OCI-LY3 (cell line): ENCODE data around the gene KLKB1.

Experiments
- H2AFZ ChIP-seq: fragments of 200-600, 300-600 bp; shearing (Covaris generic); 2 replicates; pipeline ENCODE4 v1.6.0; 2014; ENCODE audit warnings: antibody characterized with exemption, low read depth, low read length
- H3K27ac ChIP-seq: fragments of 200-600, 300-600 bp; sonication (generic); 2 replicates; pipeline ENCODE4 v1.5.1; 2014; ENCODE audit warnings: mild to moderate bottlenecking, low read length, moderate library complexity, mixed read lengths
- H3K27me3 ChIP-seq: fragments of 200-600, 300-600 bp; sonication (generic); 2 replicates; pipeline ENCODE4 v1.6.1; 2014; ENCODE audit warnings: low read depth, low read length, mixed read lengths
- H3K36me3 ChIP-seq: fragments of 200-600, 300-600 bp; sonication (generic); replicated peaks from 2 replicates; pipeline ENCODE3; 2014; ENCODE audit warnings: low read depth, low read length, mixed read lengths
- H3K4me1 ChIP-seq: fragments of 300-600, 200-600 bp; sonication (generic); 2 replicates; pipeline ENCODE4 v1.6.1; 2014; ENCODE audit warnings: low read length, mixed read lengths
- H3K4me2 ChIP-seq: fragments of 200-600, 300-600 bp; sonication (generic); 2 replicates; pipeline ENCODE4 v1.6.1; 2014; ENCODE audit warnings: low read length, mixed read lengths
- H3K4me3 ChIP-seq: fragments of 300-600, 200-600 bp; sonication (generic); 2 replicates; pipeline ENCODE4 v1.5.1; 2014; ENCODE audit warnings: antibody characterized with exemption, mild to moderate bottlenecking, low read length, moderate library complexity
- H3K79me2 ChIP-seq: fragments of 300-600, 200-600 bp; shearing (Covaris generic); 2 replicates; pipeline ENCODE4 v1.6.1; 2014; ENCODE audit warnings: mild to moderate bottlenecking, low read length, mixed read lengths
- H3K9ac ChIP-seq: fragments of 300-600, 200-600 bp; shearing (Covaris generic); 2 replicates; pipeline ENCODE4 v1.6.0; 2014; ENCODE audit warnings: mild to moderate bottlenecking, low read length, moderate library complexity
- H3K9me3 ChIP-seq: fragments of 200-600, 300-600 bp; shearing (Covaris generic); 2 replicates; pipeline ENCODE4 v1.6.1; 2014; ENCODE audit warnings: low read length, mixed read lengths; ENCODE audit not compliant: insufficient read depth
- H4K20me1 ChIP-seq: fragments of 200-600, 300-600 bp; sonication (generic); 2 replicates; pipeline ENCODE4 v1.6.1; 2016; ENCODE audit warnings: low read length, mixed read lengths; ENCODE audit not compliant: insufficient read depth
- EZH2phosphoT487 ChIP-seq: fragments of 200-600 bp; shearing (Covaris generic); IDR thresholded peaks from 2 replicates; pipeline ENCODE4 v1.6.1; 2018; ENCODE audit warnings: antibody characterized with exemption, mixed run types, low read depth
- TF ChIP-seq, protein P1 (sequence below): fragments of 200-600, 300-600 bp; sonication (generic); IDR thresholded peaks from 2 replicates; pipeline ENCODE4 v1.5.1; 2014; ENCODE audit warnings: antibody characterized with exemption, low read length, low read depth

KLKB1 gene

DNA sequence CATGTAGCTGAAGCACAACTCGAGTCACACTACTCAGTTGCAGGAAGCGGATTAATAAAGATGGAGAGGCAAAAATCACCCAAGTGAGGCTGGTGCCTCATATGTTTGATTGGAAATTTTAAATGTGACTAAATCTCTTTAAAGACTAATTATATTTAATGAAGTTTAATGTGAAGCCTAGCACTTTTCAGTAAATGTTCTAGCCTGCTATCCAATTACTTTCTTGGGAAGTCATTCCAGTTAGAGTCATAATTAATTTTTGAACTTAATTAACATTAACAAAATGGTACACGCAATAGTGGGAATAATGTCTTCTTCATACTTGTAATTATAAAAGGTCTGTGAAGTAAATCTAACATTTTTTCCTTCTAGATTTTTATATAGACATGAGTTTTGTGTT, 59.3 kb downstream of the KLKB1 start:
- no peaks in the 10 kb centered on the region for H3K4me1 ChIP-seq
- H2AFZ ChIP-seq: no peak overlapping the region
- no peak overlapping the region for H3K9ac ChIP-seq
- no peaks in the 10 kb centered on the region for H4K20me1 ChIP-seq
- H3K79me2 ChIP-seq: no peaks in the 10 kb centered on the region
- no peak overlapping the region for H3K27ac ChIP-seq
- no peak overlapping the region for H3K4me2 ChIP-seq
- no peak overlapping the region for H3K4me3 ChIP-seq
- no peaks in the 10 kb centered on the region for H3K27me3 ChIP-seq
- no peaks in the 10 kb centered on the region for H3K9me3 ChIP-seq
- TF ChIP-seq EZH2phosphoT487: no peak
- TF ChIP-seq, protein P1, sequence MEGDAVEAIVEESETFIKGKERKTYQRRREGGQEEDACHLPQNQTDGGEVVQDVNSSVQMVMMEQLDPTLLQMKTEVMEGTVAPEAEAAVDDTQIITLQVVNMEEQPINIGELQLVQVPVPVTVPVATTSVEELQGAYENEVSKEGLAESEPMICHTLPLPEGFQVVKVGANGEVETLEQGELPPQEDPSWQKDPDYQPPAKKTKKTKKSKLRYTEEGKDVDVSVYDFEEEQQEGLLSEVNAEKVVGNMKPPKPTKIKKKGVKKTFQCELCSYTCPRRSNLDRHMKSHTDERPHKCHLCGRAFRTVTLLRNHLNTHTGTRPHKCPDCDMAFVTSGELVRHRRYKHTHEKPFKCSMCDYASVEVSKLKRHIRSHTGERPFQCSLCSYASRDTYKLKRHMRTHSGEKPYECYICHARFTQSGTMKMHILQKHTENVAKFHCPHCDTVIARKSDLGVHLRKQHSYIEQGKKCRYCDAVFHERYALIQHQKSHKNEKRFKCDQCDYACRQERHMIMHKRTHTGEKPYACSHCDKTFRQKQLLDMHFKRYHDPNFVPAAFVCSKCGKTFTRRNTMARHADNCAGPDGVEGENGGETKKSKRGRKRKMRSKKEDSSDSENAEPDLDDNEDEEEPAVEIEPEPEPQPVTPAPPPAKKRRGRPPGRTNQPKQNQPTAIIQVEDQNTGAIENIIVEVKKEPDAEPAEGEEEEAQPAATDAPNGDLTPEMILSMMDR: no peak
- H3K36me3 ChIP-seq: no peaks in the 10 kb centered on the region

DNA sequence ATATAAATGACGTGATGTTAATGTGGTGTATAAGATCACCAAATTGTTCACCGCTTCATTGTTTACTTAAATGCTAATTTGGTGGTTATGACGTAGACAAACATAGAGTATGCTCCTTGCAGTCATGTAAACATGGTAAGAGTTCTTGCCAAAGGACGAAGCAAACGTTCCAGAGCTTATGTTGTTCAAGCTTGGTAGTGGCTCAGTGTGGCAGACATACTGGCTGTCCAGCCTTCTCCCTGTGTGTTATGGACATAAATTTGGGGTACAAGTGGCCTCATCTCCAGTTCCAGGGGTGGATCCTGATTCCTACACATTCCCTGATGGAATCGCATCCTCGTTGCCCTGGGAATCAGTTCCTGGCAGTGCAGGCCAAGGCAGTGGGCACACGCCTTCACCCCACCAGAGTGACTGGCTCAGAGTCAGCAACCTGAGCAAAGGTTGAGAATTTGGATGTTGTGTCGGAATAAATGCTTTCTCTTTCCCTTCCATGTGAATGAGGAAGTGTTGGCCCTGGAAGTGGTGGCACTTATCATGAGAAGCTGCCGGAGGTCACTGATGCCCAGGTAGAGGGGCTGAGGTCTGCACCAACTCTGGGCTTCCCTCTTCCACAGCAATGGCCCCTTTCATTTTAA, 64.1 kb downstream of the KLKB1 start:
- H3K4me3 ChIP-seq: no peak overlapping the region
- no peaks in the 10 kb centered on the region for H3K36me3 ChIP-seq
- H3K27ac ChIP-seq: no peak overlapping the region
- no peak overlapping the region for H3K4me2 ChIP-seq
- no peaks in the 10 kb centered on the region for H3K4me1 ChIP-seq
- H3K9me3 ChIP-seq: no peaks in the 10 kb centered on the region
- no peaks in the 10 kb centered on the region for H3K27me3 ChIP-seq
- no peaks in the 10 kb centered on the region for H3K79me2 ChIP-seq
- no peak overlapping the region for H3K9ac ChIP-seq
- no peak overlapping the region for H2AFZ ChIP-seq
- TF ChIP-seq, protein P1: no peak
- TF ChIP-seq EZH2phosphoT487: no peak
- no peaks in the 10 kb centered on the region for H4K20me1 ChIP-seq

DNA sequence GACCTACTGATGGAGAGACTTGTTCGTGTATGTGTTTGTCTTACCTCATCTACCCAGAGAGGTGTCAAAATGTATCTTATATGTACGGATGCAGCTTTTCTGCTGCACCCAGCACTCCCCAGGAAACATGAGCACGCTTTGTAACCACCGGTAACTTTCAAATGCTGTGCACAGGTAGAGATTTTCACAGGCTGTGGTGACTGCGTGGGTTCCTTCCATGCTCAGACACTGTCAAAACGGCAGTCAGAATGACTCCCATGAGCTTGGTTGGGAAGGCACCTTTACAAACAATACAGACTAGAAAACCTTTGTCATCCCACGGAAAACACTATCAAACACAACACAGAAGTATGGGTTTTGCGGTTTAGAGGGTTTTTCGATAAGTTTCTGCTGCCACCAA, 66.9 kb downstream of the KLKB1 start:
- Histone ChIP-seq H3K9me3 (no peaks in the 10 kb centered on the region), H3K27ac (no peak overlapping the region), H3K36me3 (no peaks in the 10 kb centered on the region), H3K4me1 (no peaks in the 10 kb centered on the region), H3K4me2 (no peak overlapping the region), H3K4me3 (no peak overlapping the region), H4K20me1 (no peaks in the 10 kb centered on the region), H3K9ac (no peak overlapping the region), H3K27me3 (no peaks in the 10 kb centered on the region), H2AFZ (no peak overlapping the region), H3K79me2 (no peaks in the 10 kb centered on the region)
- no peak for TF ChIP-seq EZH2phosphoT487
- TF ChIP-seq, protein P1: no peak

DNA sequence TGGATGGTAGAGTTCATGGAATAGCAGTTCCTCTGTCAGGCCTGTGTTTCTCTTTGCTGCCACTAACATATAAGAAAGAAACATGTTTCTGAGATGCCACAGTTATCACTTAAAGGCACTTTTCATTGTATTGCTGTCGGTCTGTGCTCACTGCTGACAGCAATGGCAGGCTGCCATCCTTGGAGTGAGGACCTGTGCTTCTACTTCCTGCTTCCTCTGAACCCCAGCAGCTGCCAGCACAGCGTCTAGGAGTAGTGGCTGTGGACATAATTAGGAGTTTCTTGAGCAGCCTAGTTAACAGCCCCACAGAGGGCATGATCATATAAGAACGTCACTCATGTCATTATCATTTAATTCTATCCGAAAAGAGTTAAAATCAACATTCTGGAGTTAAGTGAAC, 69.2 kb downstream of the KLKB1 start:
- no peaks in the 10 kb centered on the region for H3K27me3 ChIP-seq
- H2AFZ ChIP-seq: no peak overlapping the region
- TF ChIP-seq, protein P1: no peak
- no peak for TF ChIP-seq EZH2phosphoT487

More for the DNA sequence above, 69.2 kb downstream of the KLKB1 start:
- Histone ChIP-seq H3K9ac (no peak overlapping the region), H3K79me2 (no peaks in the 10 kb centered on the region), H3K4me1 (no peaks in the 10 kb centered on the region), H3K9me3 (no peaks in the 10 kb centered on the region), H3K4me2 (no peak overlapping the region), H3K4me3 (no peak overlapping the region), H3K27ac (no peak overlapping the region), H3K36me3 (no peaks in the 10 kb centered on the region), H4K20me1 (no peaks in the 10 kb centered on the region)
